Natural killer cell (primary cell): Measurements from ENCODE around the gene TAF6L. TPM values are rescaled to one million over a fixed set of nuclear protein-coding genes. Genes with fewer than 3 reads are reported as not detected.
A peak's percentile ranks its signal among the peaks of the same experiment; 100 is the strongest.

ENCODE experiments used
- ATAC-seq, 3 donors: fragments of 150-1000 bp in 2 of 3; fragments of 200-7000 bp in 1 of 3; cut with Tn5 transposase; 1 replicate in 1 of 3; 2 replicates in 2 of 3; pipeline ENCODE4 v1.10.0; 2021; ENCODE audit warnings: mild to moderate bottlenecking in 2 of 3, moderate library complexity in 2 of 3
- DNase-seq, 2 donors: peaks; one replicate each; pipeline versions ENCODE4 v3.0.0 to v3.0.0-alpha.2; 2013 to 2021; ENCODE audit warnings: mixed read lengths in 1 of 2
- H3K27ac ChIP-seq: one replicate; pipeline ENCODE4 v1.5.1; 2013; ENCODE audit warnings: mild to moderate bottlenecking, low read length
- H3K27me3 ChIP-seq: one replicate; pipeline ENCODE4 v1.6.1; 2013; ENCODE audit warnings: low read length; ENCODE audit not compliant: control insufficient read depth, insufficient read depth
- H3K36me3 ChIP-seq: one replicate; pipeline ENCODE4 v1.6.1; 2013; ENCODE audit warnings: low read length; ENCODE audit not compliant: control insufficient read depth, insufficient read depth
- H3K4me1 ChIP-seq: one replicate; pipeline ENCODE4 v1.6.1; 2013; ENCODE audit warnings: low read length; ENCODE audit not compliant: control insufficient read depth, insufficient read depth
- H3K4me3 ChIP-seq: one replicate; pipeline ENCODE4 v1.5.1; 2013; ENCODE audit warnings: low read length
- H3K9me3 ChIP-seq: one replicate; pipeline ENCODE4 v1.6.1; 2013; ENCODE audit warnings: low read length; ENCODE audit not compliant: control insufficient read depth, insufficient read depth
- H3K27ac Mint-ChIP-seq, 2 donors: one replicate each; pipeline ENCODE4 v1.8.0; 2022; ENCODE audit warnings: mild to moderate bottlenecking in 2 of 2, mixed read lengths in 2 of 2, moderate library complexity in 1 of 2
- H3K27me3 Mint-ChIP-seq, 2 donors: one replicate each; pipeline ENCODE4 v1.8.0; 2022; ENCODE audit warnings: low read depth in 2 of 2, mixed read lengths in 2 of 2
- H3K36me3 Mint-ChIP-seq: one replicate; pipeline ENCODE4 v1.8.0; 2022; ENCODE audit warnings: mixed read lengths
- H3K4me1 Mint-ChIP-seq, 2 donors: one replicate each; pipeline ENCODE4 v1.8.0; 2022; ENCODE audit warnings: mixed read lengths in 2 of 2
- H3K4me3 Mint-ChIP-seq: one replicate; pipeline ENCODE4 v1.8.0; 2022; ENCODE audit warnings: mild to moderate bottlenecking, moderate library complexity, mixed read lengths
- H3K9me3 Mint-ChIP-seq, 2 donors: one replicate each; pipeline ENCODE4 v1.8.0; 2022; ENCODE audit warnings: mixed read lengths in 2 of 2
- WGBS: methylation state at CpG from one replicate; pipeline ENCODE4 v1.1.7; 2013; ENCODE audit warnings: missing lambda C conversion rate; ENCODE audit not compliant: insufficient coverage; 5-methylcytosine and 5-hydroxymethylcytosine counted together
- intact Hi-C: fragments of 100-400 bp; cut with micrococcal nuclease; formaldehyde crosslinking; loops from one replicate; pipeline ENCODE4 v1.14.2; 2022
- total RNA-seq, 4 donors: library from RNA; stranded (reverse); fragments of 120-200 nt in 1 of 4; gene quantifications; one replicate each; pipeline versions ENCODE4 v1.2.3 to v1.2.4, GENCODE V29; 2013 to 2022
- TF ChIP-seq, protein P1 (sequence below): fragments of 200-600 bp; IDR thresholded peaks from one replicate; pipeline ENCODE4 v1.8.0; 2022; ENCODE audit warnings: antibody characterized with exemption

TAF6L gene, protein sequence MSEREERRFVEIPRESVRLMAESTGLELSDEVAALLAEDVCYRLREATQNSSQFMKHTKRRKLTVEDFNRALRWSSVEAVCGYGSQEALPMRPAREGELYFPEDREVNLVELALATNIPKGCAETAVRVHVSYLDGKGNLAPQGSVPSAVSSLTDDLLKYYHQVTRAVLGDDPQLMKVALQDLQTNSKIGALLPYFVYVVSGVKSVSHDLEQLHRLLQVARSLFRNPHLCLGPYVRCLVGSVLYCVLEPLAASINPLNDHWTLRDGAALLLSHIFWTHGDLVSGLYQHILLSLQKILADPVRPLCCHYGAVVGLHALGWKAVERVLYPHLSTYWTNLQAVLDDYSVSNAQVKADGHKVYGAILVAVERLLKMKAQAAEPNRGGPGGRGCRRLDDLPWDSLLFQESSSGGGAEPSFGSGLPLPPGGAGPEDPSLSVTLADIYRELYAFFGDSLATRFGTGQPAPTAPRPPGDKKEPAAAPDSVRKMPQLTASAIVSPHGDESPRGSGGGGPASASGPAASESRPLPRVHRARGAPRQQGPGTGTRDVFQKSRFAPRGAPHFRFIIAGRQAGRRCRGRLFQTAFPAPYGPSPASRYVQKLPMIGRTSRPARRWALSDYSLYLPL
- 10 to 100 TPM; 18.4 to 20.3 (median 18.8) TPM for total RNA-seq
- 15.0 TPM for total RNA-seq (2013)

- Histone ChIP-seq H3K4me1 (peaks cover 25% of the 10 kb centered on the region), H3K27ac (peak within 1 kb of the TSS; percentile 80), H3K36me3 (peaks cover 22% of the 10 kb centered on the region), H3K27me3 (no peaks in the 10 kb centered on the region), H3K9me3 (no peaks in the 10 kb centered on the region), H3K4me3 (peak within 1 kb of the TSS; percentile 70)
- Mint-ChIP-seq H3K4me3 (peak within 1 kb of the TSS; percentile 93), H3K9me3 (no peaks in the 10 kb centered on the region), H3K36me3 (no peaks in the 10 kb centered on the region), H3K4me1 (peaks cover 17 to 25% of the 10 kb centered on the region in 2 donors), H3K27me3 (no peaks in the 10 kb centered on the region), H3K27ac (peak within 1 kb of the TSS; percentile 93 to 99)
- DNase-seq (peak; percentile 89 to 92), ATAC-seq (peak; percentile 87 to 95 (median 89))
- intact Hi-C loops, result loop anchor here (1.0 kb wide), 2 partner anchors 10 to 15 kb away; partner anchors contain the start of gene POLR2G
- WGBS, result under 1% methylated on average over 56 of the region's 60 CpGs
- TF ChIP-seq, protein P1, sequence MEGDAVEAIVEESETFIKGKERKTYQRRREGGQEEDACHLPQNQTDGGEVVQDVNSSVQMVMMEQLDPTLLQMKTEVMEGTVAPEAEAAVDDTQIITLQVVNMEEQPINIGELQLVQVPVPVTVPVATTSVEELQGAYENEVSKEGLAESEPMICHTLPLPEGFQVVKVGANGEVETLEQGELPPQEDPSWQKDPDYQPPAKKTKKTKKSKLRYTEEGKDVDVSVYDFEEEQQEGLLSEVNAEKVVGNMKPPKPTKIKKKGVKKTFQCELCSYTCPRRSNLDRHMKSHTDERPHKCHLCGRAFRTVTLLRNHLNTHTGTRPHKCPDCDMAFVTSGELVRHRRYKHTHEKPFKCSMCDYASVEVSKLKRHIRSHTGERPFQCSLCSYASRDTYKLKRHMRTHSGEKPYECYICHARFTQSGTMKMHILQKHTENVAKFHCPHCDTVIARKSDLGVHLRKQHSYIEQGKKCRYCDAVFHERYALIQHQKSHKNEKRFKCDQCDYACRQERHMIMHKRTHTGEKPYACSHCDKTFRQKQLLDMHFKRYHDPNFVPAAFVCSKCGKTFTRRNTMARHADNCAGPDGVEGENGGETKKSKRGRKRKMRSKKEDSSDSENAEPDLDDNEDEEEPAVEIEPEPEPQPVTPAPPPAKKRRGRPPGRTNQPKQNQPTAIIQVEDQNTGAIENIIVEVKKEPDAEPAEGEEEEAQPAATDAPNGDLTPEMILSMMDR, result no peak
Measured at GRCh38 chr11:62771144-62772021, at the start of gene TAF6L. TSS of gene TAF6L (plus strand) at chr11:62771396. CDS start at chr11:62775784, 4,388 bp downstream.

GRCh38 chr11:62721994-62722393, 49.2 kb upstream of the TAF6L start:
- H3K4me1 Mint-ChIP-seq, result peaks cover 39 to 43% of the 10 kb centered on the region in 2 donors
- DNase-seq (no peak), ATAC-seq (no peak)
- H3K4me3 Mint-ChIP-seq, result no peak overlapping the region
- no peaks in the 10 kb centered on the region for H3K27me3 Mint-ChIP-seq
- peak overlapping the region in 1 of 2 donors; percentile 27 for H3K27ac Mint-ChIP-seq
- no peak overlapping the region for H3K4me3 ChIP-seq
- H3K36me3 ChIP-seq, result peaks cover 72% of the 10 kb centered on the region
- H3K9me3 ChIP-seq, result no peaks in the 10 kb centered on the region
- no peaks in the 10 kb centered on the region for H3K27me3 ChIP-seq
- WGBS, result 98% methylated on average over 7 of the region's 7 CpGs
- intact Hi-C loops, result no loop called here
- H3K9me3 Mint-ChIP-seq, result no peaks in the 10 kb centered on the region
- peaks cover 20% of the 10 kb centered on the region for H3K4me1 ChIP-seq
- peaks cover 41% of the 10 kb centered on the region for H3K36me3 Mint-ChIP-seq
- H3K27ac ChIP-seq, result no peak overlapping the region
- TF ChIP-seq, protein P1, result no peak

DNA sequence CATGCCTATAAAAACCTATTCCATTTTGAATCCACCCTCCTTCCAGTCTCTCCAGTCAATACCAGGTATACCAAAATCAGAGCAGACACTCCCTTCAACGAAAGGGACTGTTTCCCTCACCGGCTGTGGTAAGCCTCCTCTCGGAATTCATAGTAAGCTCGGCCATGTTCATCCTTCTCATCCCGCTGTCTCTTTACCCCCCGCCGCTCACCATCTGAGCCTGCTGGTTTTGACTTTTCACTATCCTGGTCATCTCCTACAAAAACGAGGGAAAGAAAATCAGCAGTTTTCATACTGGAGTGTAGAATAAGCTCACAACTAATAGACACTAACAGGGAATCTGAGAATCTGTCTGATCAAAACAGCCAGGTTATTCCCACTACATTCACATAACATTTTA, 47.0 kb upstream of the TAF6L start:
- Histone ChIP-seq H3K36me3 (peaks cover 54% of the 10 kb centered on the region), H3K27me3 (no peaks in the 10 kb centered on the region), H3K9me3 (no peaks in the 10 kb centered on the region), H3K4me1 (peaks cover 26% of the 10 kb centered on the region), H3K4me3 (no peak overlapping the region), H3K27ac (no peak overlapping the region)
- no peak for ATAC-seq
- Mint-ChIP-seq H3K36me3 (peaks cover 41% of the 10 kb centered on the region), H3K4me1 (peaks cover 55 to 64% of the 10 kb centered on the region in 2 donors), H3K27me3 (no peaks in the 10 kb centered on the region), H3K4me3 (peak overlapping the region; percentile 98), H3K9me3 (no peaks in the 10 kb centered on the region), H3K27ac (peak overlapping the region; percentile 99)
- intact Hi-C loops, result no loop called here
- TF ChIP-seq, protein P1, result no peak
- DNase-seq, result no peak
- WGBS, result 87% methylated on average over 8 of the region's 8 CpGs
